ENCODE data around the gene CX3CL1.

DNA sequence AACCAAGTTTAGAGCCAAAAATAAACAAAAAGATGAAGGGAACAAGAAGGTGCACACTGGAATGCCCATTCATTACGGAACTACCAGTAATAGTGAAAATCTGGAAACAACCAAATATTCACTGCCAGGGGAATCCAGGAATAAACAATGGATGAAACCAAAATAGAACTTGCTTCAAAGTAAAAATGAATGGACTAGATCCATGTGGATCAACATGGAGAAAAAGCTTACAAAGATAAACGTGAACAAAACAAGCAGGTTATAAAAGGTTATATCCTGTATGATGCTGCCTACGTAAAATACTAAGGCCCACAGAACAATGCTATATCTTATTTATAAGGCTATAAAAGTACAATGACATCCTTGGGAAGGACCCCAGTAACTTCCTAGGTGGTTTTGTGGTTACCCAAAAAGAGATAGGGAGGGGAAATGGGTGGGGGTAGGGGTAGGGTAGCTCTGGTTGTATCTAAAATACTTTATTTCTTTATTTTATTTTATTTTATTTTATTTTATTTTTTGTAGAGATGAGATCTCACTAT, 26.6 kb upstream of the CX3CL1 start:
- TF ChIP-seq, protein P1, sequence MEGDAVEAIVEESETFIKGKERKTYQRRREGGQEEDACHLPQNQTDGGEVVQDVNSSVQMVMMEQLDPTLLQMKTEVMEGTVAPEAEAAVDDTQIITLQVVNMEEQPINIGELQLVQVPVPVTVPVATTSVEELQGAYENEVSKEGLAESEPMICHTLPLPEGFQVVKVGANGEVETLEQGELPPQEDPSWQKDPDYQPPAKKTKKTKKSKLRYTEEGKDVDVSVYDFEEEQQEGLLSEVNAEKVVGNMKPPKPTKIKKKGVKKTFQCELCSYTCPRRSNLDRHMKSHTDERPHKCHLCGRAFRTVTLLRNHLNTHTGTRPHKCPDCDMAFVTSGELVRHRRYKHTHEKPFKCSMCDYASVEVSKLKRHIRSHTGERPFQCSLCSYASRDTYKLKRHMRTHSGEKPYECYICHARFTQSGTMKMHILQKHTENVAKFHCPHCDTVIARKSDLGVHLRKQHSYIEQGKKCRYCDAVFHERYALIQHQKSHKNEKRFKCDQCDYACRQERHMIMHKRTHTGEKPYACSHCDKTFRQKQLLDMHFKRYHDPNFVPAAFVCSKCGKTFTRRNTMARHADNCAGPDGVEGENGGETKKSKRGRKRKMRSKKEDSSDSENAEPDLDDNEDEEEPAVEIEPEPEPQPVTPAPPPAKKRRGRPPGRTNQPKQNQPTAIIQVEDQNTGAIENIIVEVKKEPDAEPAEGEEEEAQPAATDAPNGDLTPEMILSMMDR (IDR thresholded peaks at IDR 0.05) = no peak
- no peak for TF ChIP-seq POLR2A (IDR thresholded peaks at IDR 0.05)
